ENCODE data around the gene CNOT3.

GRCh38 chr19:54156490-54156889 lies 18.9 kb downstream of the CNOT3 start:
- TF ChIP-seq FOXK2 (IDR thresholded peaks at IDR 0.05), result no peak
- TF ChIP-seq SUZ12 (IDR thresholded peaks at IDR 0.05), result no peak

All from HEK293T (cell line).